Left colon (tissue), 2 donors: ENCODE results near the gene AP3S1. TPM values are rescaled to one million over a fixed set of nuclear protein-coding genes. Genes with fewer than 3 reads are reported as not detected.
"Not testable (repeated sequence)": the region's sequence is repeated elsewhere in the genome, so short reads cannot be mapped to it uniquely, and the experiment has no call there.

Experiments used
- ATAC-seq: fragments of 200-7000 bp; cut with Tn5 transposase; one replicate; pipeline ENCODE4 v1.9.1; 2020; ENCODE audit warnings: mild to moderate bottlenecking, moderate library complexity
- DNase-seq, 2 donors: peaks; one replicate each; pipeline ENCODE4 v3.0.0-alpha.2; 2020
- intact Hi-C, 2 donors: fragments of 100-400 bp; cut with DNase I in 1 of 2; cut with micrococcal nuclease in 1 of 2; formaldehyde crosslinking; loops; one replicate each; pipeline versions ENCODE4 v1.11.2 to v1.14.0; 2022; cut with DNase I, micrococcal nuclease
- total RNA-seq, 2 donors: library from RNA; stranded (reverse); fragmentation: NEBNext Ultra II Directional; extraction: Animal tissue kit (Norgen Biotek cat#: 25700); gene quantifications; one replicate each; pipeline ENCODE4 v1.2.1, GENCODE V29; 2021
- donor health status: DM: no; HTN: no; CAD: no.
- donor health status: DM: yes; HTN: yes; CAD: no.

Gene AP3S1
- total RNA-seq, 2 donors from 2014 or later = 73.4 to 90.4 TPM

- ATAC-seq = no peak
- no peak for DNase-seq
- intact Hi-C loops = no loop called here
These were observed 78.5 kb downstream of the AP3S1 start for GRCh38 chr5:115920171-115920725.

GRCh38 chr5:115928578-115929407, 87.1 kb downstream of the AP3S1 start:
- ATAC-seq, intact Hi-C loops, DNase-seq: not testable (repeated sequence)

GRCh38 chr5:115930171-115930570, 88.4 kb downstream of the AP3S1 start:
- ATAC-seq, intact Hi-C loops, DNase-seq: not testable (repeated sequence)

GRCh38 chr5:115930630-115931337, 89.0 kb downstream of the AP3S1 start:
- intact Hi-C loops = no loop called here
- ATAC-seq = no peak

GRCh38 chr5:115932991-115933390, 91.3 kb downstream of the AP3S1 start:
- DNase-seq (no peak), ATAC-seq (no peak)
- intact Hi-C loops = no loop called here

More at GRCh38 chr5:115930630-115931337, 89.0 kb downstream of the AP3S1 start:
- no peak for DNase-seq

- intact Hi-C loops = no loop called here
- no peak for DNase-seq
- ATAC-seq = no peak
These were observed 92.7 kb downstream of the AP3S1 start for GRCh38 chr5:115934388-115934974.

GRCh38 chr5:115936031-115936430, 94.3 kb downstream of the AP3S1 start:
- no peak for DNase-seq
- intact Hi-C loops = no loop called here
- no peak for ATAC-seq

- no peak for ATAC-seq
- DNase-seq = no peak
- intact Hi-C loops = no loop called here
These were observed 97.3 kb downstream of the AP3S1 start for GRCh38 chr5:115939059-115939458.

- no peak for DNase-seq
- ATAC-seq = no peak
- intact Hi-C loops = no loop called here
These were observed 98.5 kb downstream of the AP3S1 start for GRCh38 chr5:115940080-115940810.

- DNase-seq (no peak), ATAC-seq (no peak)
- intact Hi-C loops = no loop called here
These were observed 99.4 kb downstream of the AP3S1 start for GRCh38 chr5:115941051-115941675.

GRCh38 chr5:115944501-115944900, 102.8 kb downstream of the AP3S1 start:
- DNase-seq (no peak), ATAC-seq (no peak)
- intact Hi-C loops = no loop called here

GRCh38 chr5:115946655-115947054, 104.9 kb downstream of the AP3S1 start:
- ATAC-seq (no peak), DNase-seq (no peak)
- intact Hi-C loops = no loop called here

- DNase-seq (no peak), ATAC-seq (no peak)
- intact Hi-C loops = no loop called here
These were observed 105.5 kb downstream of the AP3S1 start for GRCh38 chr5:115947260-115947659.

- ATAC-seq = no peak
- intact Hi-C loops = no loop called here
- no peak for DNase-seq
These were observed 106.4 kb downstream of the AP3S1 start for GRCh38 chr5:115948091-115948534.

GRCh38 chr5:115949096-115949495, 107.4 kb downstream of the AP3S1 start:
- intact Hi-C loops = no loop called here
- ATAC-seq = no peak
- no peak for DNase-seq

GRCh38 chr5:115952588-115952987, 110.9 kb downstream of the AP3S1 start:
- DNase-seq (no peak), ATAC-seq (no peak)
- intact Hi-C loops = no loop called here

GRCh38 chr5:115954144-115954543, 112.4 kb downstream of the AP3S1 start:
- DNase-seq = no peak
- ATAC-seq = no peak
- intact Hi-C loops = no loop called here

GRCh38 chr5:115956957-115957356, 115.2 kb downstream of the AP3S1 start:
- intact Hi-C loops = no loop called here
- ATAC-seq = no peak
- DNase-seq = no peak
